ENCODE results near the gene FGF7. TPM values are rescaled to one million over a fixed set of nuclear protein-coding genes. Genes with fewer than 3 reads are reported as not detected.

Gene FGF7
- total and polyA plus RNA-seq, 10 of the 15 experiments (the other 5 are each of a cell fraction or from before 2014, with no cell fraction given): 0.08 TPM; not detected in 9

DNA sequence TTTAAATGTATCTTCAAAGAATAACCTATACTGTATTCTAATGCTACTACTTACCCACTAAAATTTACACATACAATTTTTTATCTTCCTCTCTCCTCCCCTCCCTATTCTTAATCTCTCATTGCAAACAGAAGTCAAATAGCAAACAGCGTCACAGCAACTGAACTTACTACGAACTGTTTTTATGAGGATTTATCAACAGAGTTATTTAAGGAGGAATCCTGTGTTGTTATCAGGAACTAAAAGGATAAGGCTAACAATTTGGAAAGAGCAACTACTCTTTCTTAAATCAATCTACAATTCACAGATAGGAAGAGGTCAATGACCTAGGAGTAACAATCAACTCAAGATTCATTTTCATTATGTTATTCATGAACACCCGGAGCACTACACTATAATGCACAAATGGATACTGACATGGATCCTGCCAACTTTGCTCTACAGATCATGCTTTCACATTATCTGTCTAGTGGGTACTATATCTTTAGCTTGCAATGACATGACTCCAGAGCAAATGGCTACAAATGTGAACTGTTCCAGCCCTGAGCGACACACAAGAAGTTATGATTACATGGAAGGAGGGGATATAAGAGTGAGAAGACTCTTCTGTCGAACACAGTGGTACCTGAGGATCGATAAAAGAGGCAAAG lies 984 bp downstream of the FGF7 start:
- in situ Hi-C loops (cut with MboI): loop anchor here (5.0 to 10.0 kb wide), 3 partner anchors 197 to 721 kb away; no protein-coding TSS in a partner anchor
- no peaks in the 10 kb centered on the region for H3K9me3 ChIP-seq (replicated peaks; ENCODE audit: control insufficient read depth, insufficient read depth, low read length)
- FAIRE-seq (no peak), DNase-seq (ENCODE audit: low read depth, low spot score) (no peak), ATAC-seq (no peak)
- no peaks in the 10 kb centered on the region for H3K4me1 ChIP-seq (ENCODE audit: control insufficient read depth, insufficient read depth, low read length)
- ChIA-PET CTCF (interaction anchor here (0.6 to 5.9 kb wide), 6 partner anchors 179 to 720 kb away, joined by 3 to 128 read pairs (median 11); no protein-coding TSS in a partner anchor), RAD21 (ENCODE audit: unreplicated experiment) (interaction anchor here (1.2 kb wide), 1 partner anchor 580 kb away, joined by 3 read pairs; no protein-coding TSS in a partner anchor), POLR2A (no interaction called here), SMC1A (ENCODE audit: uncharacterized antibody, unreplicated experiment) (interaction anchor here (0.6 to 4.5 kb wide), 2 partner anchors 187 to 477 kb away, joined by 3 to 84 read pairs; no protein-coding TSS in a partner anchor)
- 39% methylated on average over 6 of the region's 6 CpGs for WGBS (ENCODE audit: insufficient coverage, insufficient replicate concordance, low lambda C conversion rate, missing lambda C conversion rate)
- no peaks in the 10 kb centered on the region for H3K27me3 ChIP-seq (replicated peaks in 1 of 2; ENCODE audit: control insufficient read depth in 2 of 2, insufficient read depth in 2 of 2, low read length in 1 of 2)
- H3K36me3 ChIP-seq (ENCODE audit: control insufficient read depth in 2 of 2, insufficient read depth in 2 of 2, low read length in 1 of 2): no peaks in the 10 kb centered on the region
- no peaks in the 10 kb centered on the region for H3K79me2 ChIP-seq (ENCODE audit: control insufficient read depth, insufficient read depth, low read length)
- no TSS peak for BruUV-seq (replicated peaks)
- no peak overlapping the region for H3K27ac ChIP-seq (ENCODE audit: control insufficient read depth, insufficient read depth)
- intact Hi-C loops (cut with micrococcal nuclease; ENCODE audit: unreplicated experiment): loop anchor here (10.0 kb wide), 1 partner anchor 1069 kb away; no protein-coding TSS in a partner anchor
- no peaks in the 10 kb centered on the region for H4K20me1 ChIP-seq (ENCODE audit: control insufficient read depth, insufficient read depth)
- no peak overlapping the region for H3K4me3 ChIP-seq
- no peak overlapping the region for H3K9ac ChIP-seq (ENCODE audit: control insufficient read depth, insufficient read depth, low read length)
- no peak overlapping the region for H2AFZ ChIP-seq (ENCODE audit: control insufficient read depth, low read depth, low read length)
- H3K4me2 ChIP-seq (ENCODE audit: control insufficient read depth, insufficient read depth): no peak overlapping the region
- TF ChIP-seq MTA2 (IDR thresholded peaks at IDR 0.05; ENCODE audit: low read depth) (no peak), BRCA1 (IDR thresholded peaks at IDR 0.05; ENCODE audit: low read depth, low read length) (no peak), SIN3A (IDR thresholded peaks at IDR 0.05; ENCODE audit: low read depth, low read length) (no peak), ESRRA (IDR thresholded peaks at IDR 0.05; ENCODE audit: low read length) (no peak), BACH1 (IDR thresholded peaks at IDR 0.05; ENCODE audit: borderline replicate concordance) (no peak), POLR2AphosphoS5 (IDR thresholded peaks at IDR 0.05; ENCODE audit: low read length) (no peak), SMAD1 (IDR thresholded peaks at IDR 0.05; ENCODE audit: low read depth, partially characterized antibody) (no peak), ZNF24 (IDR thresholded peaks at IDR 0.05) (no peak), NFIC (IDR thresholded peaks at IDR 0.05; ENCODE audit: low read depth, low read length) (no peak), SUZ12 (IDR thresholded peaks at IDR 0.05; ENCODE audit: unreplicated experiment) (no peak), ZNF384 (IDR thresholded peaks at IDR 0.05; ENCODE audit: borderline replicate concordance, low read depth, low read length) (no peak), MYC (IDR thresholded peaks at IDR 0.05; ENCODE audit: insufficient read depth, insufficient read length, insufficient replicate concordance, low read length, severe bottlenecking) (no peak), CHD1 (IDR thresholded peaks at IDR 0.05; ENCODE audit: low read depth, low read length) (no peak)
- TF ChIP-seq, protein P1, sequence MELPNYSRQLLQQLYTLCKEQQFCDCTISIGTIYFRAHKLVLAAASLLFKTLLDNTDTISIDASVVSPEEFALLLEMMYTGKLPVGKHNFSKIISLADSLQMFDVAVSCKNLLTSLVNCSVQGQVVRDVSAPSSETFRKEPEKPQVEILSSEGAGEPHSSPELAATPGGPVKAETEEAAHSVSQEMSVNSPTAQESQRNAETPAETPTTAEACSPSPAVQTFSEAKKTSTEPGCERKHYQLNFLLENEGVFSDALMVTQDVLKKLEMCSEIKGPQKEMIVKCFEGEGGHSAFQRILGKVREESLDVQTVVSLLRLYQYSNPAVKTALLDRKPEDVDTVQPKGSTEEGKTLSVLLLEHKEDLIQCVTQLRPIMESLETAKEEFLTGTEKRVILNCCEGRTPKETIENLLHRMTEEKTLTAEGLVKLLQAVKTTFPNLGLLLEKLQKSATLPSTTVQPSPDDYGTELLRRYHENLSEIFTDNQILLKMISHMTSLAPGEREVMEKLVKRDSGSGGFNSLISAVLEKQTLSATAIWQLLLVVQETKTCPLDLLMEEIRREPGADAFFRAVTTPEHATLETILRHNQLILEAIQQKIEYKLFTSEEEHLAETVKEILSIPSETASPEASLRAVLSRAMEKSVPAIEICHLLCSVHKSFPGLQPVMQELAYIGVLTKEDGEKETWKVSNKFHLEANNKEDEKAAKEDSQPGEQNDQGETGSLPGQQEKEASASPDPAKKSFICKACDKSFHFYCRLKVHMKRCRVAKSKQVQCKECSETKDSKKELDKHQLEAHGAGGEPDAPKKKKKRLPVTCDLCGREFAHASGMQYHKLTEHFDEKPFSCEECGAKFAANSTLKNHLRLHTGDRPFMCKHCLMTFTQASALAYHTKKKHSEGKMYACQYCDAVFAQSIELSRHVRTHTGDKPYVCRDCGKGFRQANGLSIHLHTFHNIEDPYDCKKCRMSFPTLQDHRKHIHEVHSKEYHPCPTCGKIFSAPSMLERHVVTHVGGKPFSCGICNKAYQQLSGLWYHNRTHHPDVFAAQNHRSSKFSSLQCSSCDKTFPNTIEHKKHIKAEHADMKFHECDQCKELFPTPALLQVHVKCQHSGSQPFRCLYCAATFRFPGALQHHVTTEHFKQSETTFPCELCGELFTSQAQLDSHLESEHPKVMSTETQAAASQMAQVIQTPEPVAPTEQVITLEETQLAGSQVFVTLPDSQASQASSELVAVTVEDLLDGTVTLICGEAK (IDR thresholded peaks at IDR 0.05; ENCODE audit: borderline replicate concordance): no peak
- TF ChIP-seq, protein P2, sequence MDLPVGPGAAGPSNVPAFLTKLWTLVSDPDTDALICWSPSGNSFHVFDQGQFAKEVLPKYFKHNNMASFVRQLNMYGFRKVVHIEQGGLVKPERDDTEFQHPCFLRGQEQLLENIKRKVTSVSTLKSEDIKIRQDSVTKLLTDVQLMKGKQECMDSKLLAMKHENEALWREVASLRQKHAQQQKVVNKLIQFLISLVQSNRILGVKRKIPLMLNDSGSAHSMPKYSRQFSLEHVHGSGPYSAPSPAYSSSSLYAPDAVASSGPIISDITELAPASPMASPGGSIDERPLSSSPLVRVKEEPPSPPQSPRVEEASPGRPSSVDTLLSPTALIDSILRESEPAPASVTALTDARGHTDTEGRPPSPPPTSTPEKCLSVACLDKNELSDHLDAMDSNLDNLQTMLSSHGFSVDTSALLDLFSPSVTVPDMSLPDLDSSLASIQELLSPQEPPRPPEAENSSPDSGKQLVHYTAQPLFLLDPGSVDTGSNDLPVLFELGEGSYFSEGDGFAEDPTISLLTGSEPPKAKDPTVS (IDR thresholded peaks at IDR 0.05; ENCODE audit: low read depth, low read length): no peak
- TF ChIP-seq, protein P3, sequence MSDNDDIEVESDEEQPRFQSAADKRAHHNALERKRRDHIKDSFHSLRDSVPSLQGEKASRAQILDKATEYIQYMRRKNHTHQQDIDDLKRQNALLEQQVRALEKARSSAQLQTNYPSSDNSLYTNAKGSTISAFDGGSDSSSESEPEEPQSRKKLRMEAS (IDR thresholded peaks at IDR 0.05; ENCODE audit: low read depth, low read length): no peak
- TF ChIP-seq, protein P4, sequence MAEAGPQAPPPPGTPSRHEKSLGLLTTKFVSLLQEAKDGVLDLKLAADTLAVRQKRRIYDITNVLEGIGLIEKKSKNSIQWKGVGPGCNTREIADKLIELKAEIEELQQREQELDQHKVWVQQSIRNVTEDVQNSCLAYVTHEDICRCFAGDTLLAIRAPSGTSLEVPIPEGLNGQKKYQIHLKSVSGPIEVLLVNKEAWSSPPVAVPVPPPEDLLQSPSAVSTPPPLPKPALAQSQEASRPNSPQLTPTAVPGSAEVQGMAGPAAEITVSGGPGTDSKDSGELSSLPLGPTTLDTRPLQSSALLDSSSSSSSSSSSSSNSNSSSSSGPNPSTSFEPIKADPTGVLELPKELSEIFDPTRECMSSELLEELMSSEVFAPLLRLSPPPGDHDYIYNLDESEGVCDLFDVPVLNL (IDR thresholded peaks at IDR 0.05; ENCODE audit: low read depth, low read length): no peak
